SK-N-SH treated with all-trans-retinoic acid at 6 μM for 48 hours (cell line): ENCODE results near the gene PIK3CB.

Source experiments
- ATAC-seq: fragments of 200-7000 bp; cut with Tn5 transposase; 3 replicates; pipeline ENCODE4 v1.9.1; 2020; ENCODE audit warnings: mild to moderate bottlenecking, moderate library complexity
- ARNTL ChIP-seq: fragments of 450-650 bp; formaldehyde crosslinking; IDR thresholded peaks from 2 replicates; pipeline ENCODE4 v1.5.0; 2020; ENCODE audit warnings: low read depth, mild to moderate bottlenecking, moderate library complexity, borderline replicate concordance
- BACH2 ChIP-seq: fragments of 250-450 bp; sonication (Bioruptor Pico); IDR thresholded peaks from 2 replicates; pipeline ENCODE4 v1.9.0; 2021; ENCODE audit warnings: mild to moderate bottlenecking, borderline replicate concordance
- CSDC2 ChIP-seq: fragments of 250-450 bp; sonication (Bioruptor Pico); IDR thresholded peaks from 2 replicates; pipeline ENCODE4 v1.5.0; 2020; ENCODE audit warnings: mild to moderate bottlenecking, moderate library complexity
- ESRRG ChIP-seq: fragments of 250-450 bp; sonication (Bioruptor Pico); IDR thresholded peaks from 2 replicates; pipeline ENCODE4 v1.6.1; 2021; ENCODE audit warnings: mild to moderate bottlenecking
- GLIS3 ChIP-seq: fragments of 250-450 bp; sonication (Bioruptor Pico); IDR thresholded peaks from 2 replicates; pipeline ENCODE4 v1.5.0; 2020; ENCODE audit warnings: mild to moderate bottlenecking, moderate library complexity
- OSR1 ChIP-seq: fragments of 250-450 bp; sonication (Bioruptor Pico); IDR thresholded peaks from 2 replicates; pipeline ENCODE4 v1.8.0; 2022; ENCODE audit warnings: moderate library complexity, mild to moderate bottlenecking, inconsistent platforms
- PPARA ChIP-seq: fragments of 250-450 bp; sonication (Bioruptor Pico); IDR thresholded peaks from 2 replicates; pipeline ENCODE4 v1.5.0; 2020; ENCODE audit warnings: mild to moderate bottlenecking, borderline replicate concordance
- RARB ChIP-seq: fragments of 250-450 bp; sonication (Bioruptor Pico); IDR thresholded peaks from 2 replicates; pipeline ENCODE4 v1.8.0; 2021; ENCODE audit warnings: mild to moderate bottlenecking, moderate library complexity
- TOX ChIP-seq: fragments of 250-450 bp; sonication (Bioruptor Pico); IDR thresholded peaks from 2 replicates; pipeline ENCODE4 v1.8.0; 2021; ENCODE audit warnings: mild to moderate bottlenecking, moderate library complexity, borderline replicate concordance
- ZC3H10 ChIP-seq: fragments of 250-450 bp; sonication (Bioruptor Pico); IDR thresholded peaks from 2 replicates; pipeline ENCODE4 v1.5.1; 2021; ENCODE audit warnings: mild to moderate bottlenecking, moderate library complexity
- ZFP3 ChIP-seq: fragments of 250-450 bp; sonication (Bioruptor Pico); IDR thresholded peaks from 2 replicates; pipeline ENCODE4 v1.5.0; 2020; ENCODE audit warnings: mild to moderate bottlenecking, moderate library complexity
- ZFP30 ChIP-seq: fragments of 450-650 bp; formaldehyde crosslinking; IDR thresholded peaks from 2 replicates; pipeline ENCODE4 v1.5.0; 2022; ENCODE audit warnings: mild to moderate bottlenecking, moderate library complexity
- ZNF8 ChIP-seq: fragments of 450-650 bp; formaldehyde crosslinking; IDR thresholded peaks from 2 replicates; pipeline ENCODE4 v1.5.0; 2020; ENCODE audit warnings: mild to moderate bottlenecking, moderate library complexity
- TF ChIP-seq, protein P1 (sequence below): fragments of 250-450 bp; sonication (Bioruptor Pico); IDR thresholded peaks from 2 replicates; pipeline ENCODE4 v1.5.1; 2020; ENCODE audit warnings: low read depth, mild to moderate bottlenecking, moderate library complexity
- TF ChIP-seq, protein P2 (sequence below): fragments of 250-450 bp; sonication (Bioruptor Pico); IDR thresholded peaks from 2 replicates; pipeline ENCODE4 v1.8.0; 2020; ENCODE audit warnings: mild to moderate bottlenecking, moderate library complexity, borderline replicate concordance
- TF ChIP-seq, protein P3 (sequence below): fragments of 250-450 bp; sonication (Bioruptor Pico); IDR thresholded peaks from 2 replicates; pipeline ENCODE4 v1.5.0; 2020; ENCODE audit warnings: mild to moderate bottlenecking, moderate library complexity
- TF ChIP-seq, protein P4 (sequence below): fragments of 250-450 bp; sonication (Bioruptor Pico); IDR thresholded peaks from 2 replicates; pipeline ENCODE4 v1.8.0; 2021; ENCODE audit warnings: low read depth, mild to moderate bottlenecking, moderate library complexity, borderline replicate concordance

PIK3CB gene

DNA sequence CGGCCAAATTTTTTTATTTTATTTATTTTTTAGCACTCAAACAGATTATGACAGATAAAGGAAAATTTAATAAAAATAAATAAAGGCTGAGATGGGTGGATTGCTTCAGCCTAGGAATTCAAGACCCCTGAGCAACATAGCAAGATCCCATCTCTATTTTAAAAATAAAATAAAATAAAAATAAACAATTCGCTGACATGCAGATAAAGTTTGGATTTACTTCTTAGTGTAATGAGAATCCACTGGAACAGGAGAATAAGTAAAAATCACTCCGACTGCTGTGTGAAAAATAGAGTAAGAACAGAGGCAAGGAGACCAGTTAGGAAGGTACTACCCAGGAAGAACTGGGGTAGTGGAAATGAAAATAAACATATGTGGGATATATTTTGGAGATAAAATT lies 5.6 kb downstream of the PIK3CB start:
- ATAC-seq: no peak
- TF ChIP-seq PPARA (CRISPR knock-in tag) (no peak), ZFP30 (CRISPR knock-in tag) (no peak), ZFP3 (CRISPR knock-in tag) (no peak), TOX (no peak), ZNF8 (CRISPR knock-in tag) (no peak)

DNA sequence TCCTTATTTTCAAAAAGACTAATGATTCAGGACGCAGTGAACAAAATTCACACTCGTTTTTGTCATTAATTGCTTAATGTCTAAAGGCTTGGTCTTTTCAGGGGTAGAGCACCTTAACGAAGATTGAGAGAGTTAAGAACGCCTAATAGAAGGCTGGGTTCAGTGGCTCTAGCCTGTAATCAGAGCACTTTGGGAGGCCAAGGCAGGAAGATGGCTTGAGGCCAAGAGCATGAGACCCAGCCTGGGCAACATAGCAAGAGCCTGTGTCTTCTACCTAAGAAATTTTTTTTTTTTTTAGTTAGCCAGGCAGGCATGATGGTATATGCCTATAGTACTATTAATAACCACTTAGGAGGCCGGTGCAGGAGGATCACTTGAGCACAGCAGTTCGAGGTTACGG lies 7.5 kb downstream of the PIK3CB start:
- no peak for ATAC-seq
- TF ChIP-seq, protein P1, sequence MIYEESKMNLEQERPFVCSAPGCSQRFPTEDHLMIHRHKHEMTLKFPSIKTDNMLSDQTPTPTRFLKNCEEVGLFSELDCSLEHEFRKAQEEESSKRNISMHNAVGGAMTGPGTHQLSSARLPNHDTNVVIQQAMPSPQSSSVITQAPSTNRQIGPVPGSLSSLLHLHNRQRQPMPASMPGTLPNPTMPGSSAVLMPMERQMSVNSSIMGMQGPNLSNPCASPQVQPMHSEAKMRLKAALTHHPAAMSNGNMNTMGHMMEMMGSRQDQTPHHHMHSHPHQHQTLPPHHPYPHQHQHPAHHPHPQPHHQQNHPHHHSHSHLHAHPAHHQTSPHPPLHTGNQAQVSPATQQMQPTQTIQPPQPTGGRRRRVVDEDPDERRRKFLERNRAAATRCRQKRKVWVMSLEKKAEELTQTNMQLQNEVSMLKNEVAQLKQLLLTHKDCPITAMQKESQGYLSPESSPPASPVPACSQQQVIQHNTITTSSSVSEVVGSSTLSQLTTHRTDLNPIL (CRISPR knock-in tag): no peak
- TF ChIP-seq TOX (no peak), RARB (no peak), PPARA (CRISPR knock-in tag) (no peak), GLIS3 (CRISPR knock-in tag) (no peak), ZFP3 (CRISPR knock-in tag) (no peak), ZNF8 (CRISPR knock-in tag) (no peak)
- TF ChIP-seq, protein P2, sequence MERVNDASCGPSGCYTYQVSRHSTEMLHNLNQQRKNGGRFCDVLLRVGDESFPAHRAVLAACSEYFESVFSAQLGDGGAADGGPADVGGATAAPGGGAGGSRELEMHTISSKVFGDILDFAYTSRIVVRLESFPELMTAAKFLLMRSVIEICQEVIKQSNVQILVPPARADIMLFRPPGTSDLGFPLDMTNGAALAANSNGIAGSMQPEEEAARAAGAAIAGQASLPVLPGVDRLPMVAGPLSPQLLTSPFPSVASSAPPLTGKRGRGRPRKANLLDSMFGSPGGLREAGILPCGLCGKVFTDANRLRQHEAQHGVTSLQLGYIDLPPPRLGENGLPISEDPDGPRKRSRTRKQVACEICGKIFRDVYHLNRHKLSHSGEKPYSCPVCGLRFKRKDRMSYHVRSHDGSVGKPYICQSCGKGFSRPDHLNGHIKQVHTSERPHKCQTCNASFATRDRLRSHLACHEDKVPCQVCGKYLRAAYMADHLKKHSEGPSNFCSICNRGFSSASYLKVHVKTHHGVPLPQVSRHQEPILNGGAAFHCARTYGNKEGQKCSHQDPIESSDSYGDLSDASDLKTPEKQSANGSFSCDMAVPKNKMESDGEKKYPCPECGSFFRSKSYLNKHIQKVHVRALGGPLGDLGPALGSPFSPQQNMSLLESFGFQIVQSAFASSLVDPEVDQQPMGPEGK (CRISPR knock-in tag): no peak
- TF ChIP-seq, protein P3, sequence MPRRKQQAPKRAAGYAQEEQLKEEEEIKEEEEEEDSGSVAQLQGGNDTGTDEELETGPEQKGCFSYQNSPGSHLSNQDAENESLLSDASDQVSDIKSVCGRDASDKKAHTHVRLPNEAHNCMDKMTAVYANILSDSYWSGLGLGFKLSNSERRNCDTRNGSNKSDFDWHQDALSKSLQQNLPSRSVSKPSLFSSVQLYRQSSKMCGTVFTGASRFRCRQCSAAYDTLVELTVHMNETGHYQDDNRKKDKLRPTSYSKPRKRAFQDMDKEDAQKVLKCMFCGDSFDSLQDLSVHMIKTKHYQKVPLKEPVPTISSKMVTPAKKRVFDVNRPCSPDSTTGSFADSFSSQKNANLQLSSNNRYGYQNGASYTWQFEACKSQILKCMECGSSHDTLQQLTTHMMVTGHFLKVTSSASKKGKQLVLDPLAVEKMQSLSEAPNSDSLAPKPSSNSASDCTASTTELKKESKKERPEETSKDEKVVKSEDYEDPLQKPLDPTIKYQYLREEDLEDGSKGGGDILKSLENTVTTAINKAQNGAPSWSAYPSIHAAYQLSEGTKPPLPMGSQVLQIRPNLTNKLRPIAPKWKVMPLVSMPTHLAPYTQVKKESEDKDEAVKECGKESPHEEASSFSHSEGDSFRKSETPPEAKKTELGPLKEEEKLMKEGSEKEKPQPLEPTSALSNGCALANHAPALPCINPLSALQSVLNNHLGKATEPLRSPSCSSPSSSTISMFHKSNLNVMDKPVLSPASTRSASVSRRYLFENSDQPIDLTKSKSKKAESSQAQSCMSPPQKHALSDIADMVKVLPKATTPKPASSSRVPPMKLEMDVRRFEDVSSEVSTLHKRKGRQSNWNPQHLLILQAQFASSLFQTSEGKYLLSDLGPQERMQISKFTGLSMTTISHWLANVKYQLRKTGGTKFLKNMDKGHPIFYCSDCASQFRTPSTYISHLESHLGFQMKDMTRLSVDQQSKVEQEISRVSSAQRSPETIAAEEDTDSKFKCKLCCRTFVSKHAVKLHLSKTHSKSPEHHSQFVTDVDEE: no peak

DNA sequence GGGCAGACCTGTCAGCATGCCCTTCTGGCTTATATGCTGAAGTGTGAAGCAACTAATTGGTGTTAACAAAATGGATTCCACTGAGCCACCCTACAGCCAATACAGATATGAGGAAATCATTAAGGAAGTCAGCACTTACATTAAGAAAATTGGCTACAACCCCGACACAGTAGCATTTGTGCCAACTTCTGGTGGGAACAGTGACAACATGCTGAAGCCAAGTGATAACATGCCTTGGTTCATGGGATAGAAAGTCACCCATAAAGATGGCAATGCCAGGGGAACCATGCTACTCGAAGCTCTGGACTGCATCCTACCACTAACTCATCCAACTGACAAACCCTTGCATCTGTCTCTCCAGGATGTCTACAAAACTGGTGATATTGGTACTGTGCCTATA lies 9.4 kb downstream of the PIK3CB start:
- ATAC-seq: no peak
- TF ChIP-seq OSR1 (CRISPR knock-in tag) (no peak), ESRRG (no peak), ZFP3 (CRISPR knock-in tag) (no peak), RARB (no peak), ZC3H10 (no peak), CSDC2 (CRISPR knock-in tag) (no peak), TOX (no peak), GLIS3 (CRISPR knock-in tag) (no peak), ARNTL (CRISPR knock-in tag) (no peak), ZFP30 (CRISPR knock-in tag) (no peak), BACH2 (CRISPR knock-in tag) (no peak)
- TF ChIP-seq, protein P4, sequence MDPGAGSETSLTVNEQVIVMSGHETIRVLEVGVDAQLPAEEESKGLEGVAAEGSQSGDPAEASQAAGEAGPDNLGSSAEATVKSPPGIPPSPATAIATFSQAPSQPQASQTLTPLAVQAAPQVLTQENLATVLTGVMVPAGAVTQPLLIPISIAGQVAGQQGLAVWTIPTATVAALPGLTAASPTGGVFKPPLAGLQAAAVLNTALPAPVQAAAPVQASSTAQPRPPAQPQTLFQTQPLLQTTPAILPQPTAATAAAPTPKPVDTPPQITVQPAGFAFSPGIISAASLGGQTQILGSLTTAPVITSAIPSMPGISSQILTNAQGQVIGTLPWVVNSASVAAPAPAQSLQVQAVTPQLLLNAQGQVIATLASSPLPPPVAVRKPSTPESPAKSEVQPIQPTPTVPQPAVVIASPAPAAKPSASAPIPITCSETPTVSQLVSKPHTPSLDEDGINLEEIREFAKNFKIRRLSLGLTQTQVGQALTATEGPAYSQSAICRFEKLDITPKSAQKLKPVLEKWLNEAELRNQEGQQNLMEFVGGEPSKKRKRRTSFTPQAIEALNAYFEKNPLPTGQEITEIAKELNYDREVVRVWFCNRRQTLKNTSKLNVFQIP: no peak
- TF ChIP-seq, protein P3: no peak
- TF ChIP-seq, protein P1 (CRISPR knock-in tag): no peak
